B cell (primary cell): ENCODE measurements around the gene BNIP2.

ENCODE experiments used
- EZH2 ChIP-seq: IDR thresholded peaks from 2 replicates; pipeline ENCODE4 v1.6.1; 2012; ENCODE audit warnings: borderline replicate concordance, low read depth, mild to moderate bottlenecking, moderate library complexity, low read length; ENCODE audit not compliant: insufficient read depth, poor library complexity, severe bottlenecking
- TF ChIP-seq, protein P1 (sequence below): fragments of 200-600 bp; IDR thresholded peaks from one replicate; pipeline ENCODE4 v1.8.0; 2022; ENCODE audit warnings: antibody characterized with exemption, mild to moderate bottlenecking

DNA sequence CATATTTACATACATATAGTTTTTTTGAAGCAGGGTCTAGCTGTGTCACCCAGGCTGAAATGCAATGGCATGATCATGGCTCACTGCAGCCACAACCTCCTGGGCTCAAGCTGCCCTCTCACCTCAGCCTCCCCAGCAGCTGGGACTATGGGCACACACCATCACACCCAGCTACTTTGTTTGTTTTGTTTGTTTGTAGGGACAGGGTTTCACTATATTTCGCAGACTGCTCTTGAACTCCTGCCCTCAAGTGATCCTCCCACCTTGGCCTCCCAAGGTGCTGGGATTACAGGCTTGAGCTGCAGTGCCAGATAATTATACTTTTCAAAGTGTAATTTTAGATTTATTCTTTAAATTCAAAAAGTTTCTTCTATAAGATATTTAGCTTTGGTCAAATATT lies 42.0 kb downstream of the BNIP2 start:
- TF ChIP-seq, protein P1, sequence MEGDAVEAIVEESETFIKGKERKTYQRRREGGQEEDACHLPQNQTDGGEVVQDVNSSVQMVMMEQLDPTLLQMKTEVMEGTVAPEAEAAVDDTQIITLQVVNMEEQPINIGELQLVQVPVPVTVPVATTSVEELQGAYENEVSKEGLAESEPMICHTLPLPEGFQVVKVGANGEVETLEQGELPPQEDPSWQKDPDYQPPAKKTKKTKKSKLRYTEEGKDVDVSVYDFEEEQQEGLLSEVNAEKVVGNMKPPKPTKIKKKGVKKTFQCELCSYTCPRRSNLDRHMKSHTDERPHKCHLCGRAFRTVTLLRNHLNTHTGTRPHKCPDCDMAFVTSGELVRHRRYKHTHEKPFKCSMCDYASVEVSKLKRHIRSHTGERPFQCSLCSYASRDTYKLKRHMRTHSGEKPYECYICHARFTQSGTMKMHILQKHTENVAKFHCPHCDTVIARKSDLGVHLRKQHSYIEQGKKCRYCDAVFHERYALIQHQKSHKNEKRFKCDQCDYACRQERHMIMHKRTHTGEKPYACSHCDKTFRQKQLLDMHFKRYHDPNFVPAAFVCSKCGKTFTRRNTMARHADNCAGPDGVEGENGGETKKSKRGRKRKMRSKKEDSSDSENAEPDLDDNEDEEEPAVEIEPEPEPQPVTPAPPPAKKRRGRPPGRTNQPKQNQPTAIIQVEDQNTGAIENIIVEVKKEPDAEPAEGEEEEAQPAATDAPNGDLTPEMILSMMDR: no peak
- TF ChIP-seq EZH2: no peak
